ENCODE data around the gene OOEP.
A peak's percentile ranks its signal among the peaks of the same experiment; 100 is the strongest.

OOEP gene

GRCh38 chr6:73369563-73369962, at the start of gene OOEP:
Gene OOEP (minus strand): TSS chr6:73369897. CDS start chr6:73369792, 105 bp downstream.
- no peak for DNase-seq (ENCODE audit: low read depth)
- TF ChIP-seq CTCF (conservative IDR thresholded peaks at IDR 0.05; ENCODE audit: low read length), result no peak
- H3K4me3 ChIP-seq (ENCODE audit: low read length), result no peak within 1 kb of the TSS

- H3K4me3 ChIP-seq (ENCODE audit: low read length), result no peak overlapping the region
- no peak for DNase-seq (ENCODE audit: low read depth)
- TF ChIP-seq CTCF (conservative IDR thresholded peaks at IDR 0.05; ENCODE audit: low read length), result no peak
Measured at GRCh38 chr6:73418081-73418741, 48.5 kb upstream of the OOEP start.

- DNase-seq (ENCODE audit: low read depth), result no peak
- no peak overlapping the region for H3K4me3 ChIP-seq (ENCODE audit: low read length)
- TF ChIP-seq CTCF (conservative IDR thresholded peaks at IDR 0.05; ENCODE audit: low read length), result no peak
Measured at GRCh38 chr6:73413102-73413501, 43.4 kb upstream of the OOEP start.

GRCh38 chr6:73409395-73409794, 39.7 kb upstream of the OOEP start:
- no peak overlapping the region for H3K4me3 ChIP-seq (ENCODE audit: low read length)
- DNase-seq (ENCODE audit: low read depth), result no peak
- no peak for TF ChIP-seq CTCF (conservative IDR thresholded peaks at IDR 0.05; ENCODE audit: low read length)

GRCh38 chr6:73400656-73401055, 31.0 kb upstream of the OOEP start:
- no peak overlapping the region for H3K4me3 ChIP-seq (ENCODE audit: low read length)
- DNase-seq (ENCODE audit: low read depth), result no peak
- TF ChIP-seq CTCF (conservative IDR thresholded peaks at IDR 0.05; ENCODE audit: low read length), result no peak

- DNase-seq (ENCODE audit: low read depth), result no peak
- TF ChIP-seq CTCF (conservative IDR thresholded peaks at IDR 0.05; ENCODE audit: low read length), result no peak
- no peak overlapping the region for H3K4me3 ChIP-seq (ENCODE audit: low read length)
Measured at GRCh38 chr6:73395875-73396274, 26.2 kb upstream of the OOEP start.

GRCh38 chr6:73394577-73395354, 25.1 kb upstream of the OOEP start, which contains the start of gene DDX43:
Gene DDX43 (plus strand): TSS chr6:73394828. CDS start chr6:73394906, 78 bp downstream.
- DNase-seq (ENCODE audit: low read depth), result peak; percentile 80
- peak within 1 kb of the TSS; percentile 53 for H3K4me3 ChIP-seq (ENCODE audit: low read length)
- no peak for TF ChIP-seq CTCF (conservative IDR thresholded peaks at IDR 0.05; ENCODE audit: low read length)
